ENCODE data around the gene FOXN1. TPM values are rescaled to one million over a fixed set of nuclear protein-coding genes. Genes with fewer than 3 reads are reported as not detected.
"Not testable (repeated sequence)": the region's sequence is repeated elsewhere in the genome, so short reads cannot be mapped to it uniquely, and the experiment has no call there.

Gene FOXN1
- total RNA-seq, 1 donor from 2014 or later: not detected

GRCh38 chr17:28515518-28515917 lies 9.4 kb downstream of the FOXN1 start:
- H3K4me1 Mint-ChIP-seq (ENCODE audit: low read depth): peaks cover 4% of the 10 kb centered on the region
- peaks cover 4% of the 10 kb centered on the region for H3K9me3 Mint-ChIP-seq
- H3K27ac Mint-ChIP-seq: no peak overlapping the region
- no peaks in the 10 kb centered on the region for H3K36me3 Mint-ChIP-seq (ENCODE audit: low read depth)
- H3K4me3 Mint-ChIP-seq: no peak overlapping the region
- DNase-seq (ENCODE audit: low spot score): no peak
- intact Hi-C loops (cut with micrococcal nuclease): no loop called here
- H3K27me3 Mint-ChIP-seq (ENCODE audit: insufficient read depth): peaks cover 8% of the 10 kb centered on the region

- Mint-ChIP-seq H3K4me3 (no peak overlapping the region), H3K36me3 (ENCODE audit: low read depth) (no peaks in the 10 kb centered on the region), H3K4me1 (ENCODE audit: low read depth) (peaks cover 4% of the 10 kb centered on the region), H3K9me3 (peaks cover 4% of the 10 kb centered on the region), H3K27ac (no peak overlapping the region), H3K27me3 (ENCODE audit: insufficient read depth) (peaks cover 6% of the 10 kb centered on the region)
- intact Hi-C loops (cut with micrococcal nuclease): no loop called here
- DNase-seq (ENCODE audit: low spot score): no peak
These were observed 12.0 kb downstream of the FOXN1 start for GRCh38 chr17:28518132-28518531.

- Mint-ChIP-seq H3K4me3 (no peak overlapping the region), H3K27me3 (ENCODE audit: insufficient read depth) (peaks cover 6% of the 10 kb centered on the region), H3K36me3 (ENCODE audit: low read depth) (no peaks in the 10 kb centered on the region), H3K27ac (no peak overlapping the region), H3K9me3 (peaks cover 4% of the 10 kb centered on the region), H3K4me1 (ENCODE audit: low read depth) (peaks cover 4% of the 10 kb centered on the region)
- no peak for DNase-seq (ENCODE audit: low spot score)
- intact Hi-C loops (cut with micrococcal nuclease): no loop called here
These were observed 12.4 kb downstream of the FOXN1 start for GRCh38 chr17:28518578-28518977.

- peaks cover 4% of the 10 kb centered on the region for H3K4me1 Mint-ChIP-seq (ENCODE audit: low read depth)
These were observed 13.1 kb downstream of the FOXN1 start for GRCh38 chr17:28519236-28519635.

DNA sequence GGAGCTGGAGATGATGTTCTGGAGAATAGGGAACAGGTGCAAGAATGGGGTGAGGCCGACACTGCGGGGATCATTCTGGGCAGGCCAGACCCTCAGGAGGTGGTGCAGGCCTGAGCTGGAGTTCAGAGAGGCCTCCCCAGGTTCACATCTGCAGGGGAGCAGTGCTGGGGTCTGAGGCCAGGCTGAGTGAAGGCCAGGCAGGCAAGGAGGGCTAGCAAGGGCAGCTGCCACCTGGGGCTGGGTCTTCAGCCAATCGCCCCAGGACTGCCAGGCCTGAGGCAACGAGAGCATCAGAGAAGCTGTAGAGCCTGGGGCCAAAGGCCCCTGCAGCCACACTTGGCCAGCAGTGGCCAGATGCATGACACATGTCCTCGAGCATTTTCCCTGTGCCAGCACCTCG lies 14.5 kb downstream of the FOXN1 start:
- no peak overlapping the region for H3K27ac Mint-ChIP-seq
- intact Hi-C loops (cut with micrococcal nuclease): no loop called here
- DNase-seq (ENCODE audit: low spot score): no peak
- H3K4me1 Mint-ChIP-seq (ENCODE audit: low read depth): peaks cover 4% of the 10 kb centered on the region
- H3K9me3 Mint-ChIP-seq: peaks cover 4% of the 10 kb centered on the region
- H3K36me3 Mint-ChIP-seq (ENCODE audit: low read depth): no peaks in the 10 kb centered on the region
- peaks cover 6% of the 10 kb centered on the region for H3K27me3 Mint-ChIP-seq (ENCODE audit: insufficient read depth)
- no peak overlapping the region for H3K4me3 Mint-ChIP-seq

More at GRCh38 chr17:28519236-28519635, 13.1 kb downstream of the FOXN1 start:
- Mint-ChIP-seq H3K36me3 (ENCODE audit: low read depth) (no peaks in the 10 kb centered on the region), H3K4me3 (no peak overlapping the region), H3K9me3 (peaks cover 4% of the 10 kb centered on the region), H3K27me3 (ENCODE audit: insufficient read depth) (peaks cover 6% of the 10 kb centered on the region), H3K27ac (no peak overlapping the region)
- intact Hi-C loops (cut with micrococcal nuclease): no loop called here
- no peak for DNase-seq (ENCODE audit: low spot score)

DNA sequence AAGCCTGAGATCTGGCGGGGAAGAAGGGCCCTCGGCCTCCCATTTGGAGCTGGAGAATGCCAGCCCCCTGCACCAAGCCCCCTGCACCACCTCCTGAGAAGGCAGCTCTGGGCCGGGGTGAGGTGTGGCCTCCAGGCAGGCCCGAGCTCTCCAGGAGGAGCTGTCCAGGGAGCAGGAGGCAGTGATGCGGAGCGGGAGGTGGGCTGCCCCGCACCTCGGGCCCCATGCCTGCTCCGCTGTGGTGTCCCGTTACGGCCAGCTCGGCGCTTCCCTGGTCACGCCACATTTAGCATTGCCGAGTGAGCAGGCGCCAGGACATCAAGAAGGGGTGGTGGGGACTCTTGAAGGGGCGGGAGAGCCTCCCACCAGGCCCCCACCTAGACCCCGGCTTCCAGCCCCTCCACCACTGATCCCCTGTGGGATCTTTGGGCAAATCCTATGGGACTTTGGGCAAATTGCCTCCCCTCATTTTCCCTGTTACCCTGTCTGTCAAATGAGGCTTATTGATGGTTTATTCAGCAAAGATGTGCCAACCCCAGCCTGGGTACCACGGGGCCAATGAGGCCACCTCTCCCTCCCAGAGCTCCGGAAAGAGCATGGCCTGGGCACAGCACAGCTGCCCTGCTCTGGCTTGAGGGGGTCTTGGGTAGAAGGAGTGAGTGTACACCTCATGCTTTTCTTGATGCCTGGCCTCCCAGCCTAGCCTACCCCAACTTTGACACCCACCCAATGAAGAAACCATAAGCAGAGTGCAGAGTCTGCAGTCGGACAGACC lies 15.3 kb downstream of the FOXN1 start:
- Mint-ChIP-seq H3K4me3 (no peak overlapping the region), H3K27ac (no peak overlapping the region), H3K27me3 (ENCODE audit: insufficient read depth) (peaks cover 6% of the 10 kb centered on the region), H3K4me1 (ENCODE audit: low read depth) (peaks cover 4% of the 10 kb centered on the region), H3K9me3 (no peaks in the 10 kb centered on the region), H3K36me3 (ENCODE audit: low read depth) (no peaks in the 10 kb centered on the region)
- DNase-seq (ENCODE audit: low spot score): no peak
- intact Hi-C loops (cut with micrococcal nuclease): no loop called here

GRCh38 chr17:28522281-28522680 lies 16.1 kb downstream of the FOXN1 start:
- H3K36me3 Mint-ChIP-seq (ENCODE audit: low read depth); DNase-seq (ENCODE audit: low spot score); H3K27ac Mint-ChIP-seq; H3K9me3 Mint-ChIP-seq; H3K27me3 Mint-ChIP-seq (ENCODE audit: insufficient read depth); H3K4me3 Mint-ChIP-seq; H3K4me1 Mint-ChIP-seq (ENCODE audit: low read depth); intact Hi-C loops (cut with micrococcal nuclease): not testable (repeated sequence)

DNA sequence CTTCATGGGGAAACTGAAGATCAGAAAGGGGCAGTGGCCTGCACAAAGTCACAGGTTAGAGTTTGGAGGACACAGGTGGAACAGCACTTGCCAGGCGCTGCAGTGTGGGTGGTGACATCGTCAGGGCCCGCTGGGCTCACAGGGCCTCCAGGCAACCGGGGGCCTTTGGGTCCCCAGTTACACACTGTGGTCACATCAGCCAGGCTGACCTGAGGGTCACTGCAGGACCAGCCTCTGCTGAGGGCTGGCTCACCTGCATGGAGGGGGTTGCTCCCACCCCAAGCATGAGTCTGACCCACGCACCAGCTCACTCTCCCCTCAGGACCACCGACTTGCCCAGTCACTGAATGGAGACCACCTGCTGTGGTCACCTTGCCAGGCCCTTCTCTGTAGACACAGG lies 17.0 kb downstream of the FOXN1 start:
- Mint-ChIP-seq H3K27ac (no peak overlapping the region), H3K4me3 (no peak overlapping the region), H3K9me3 (no peaks in the 10 kb centered on the region), H3K36me3 (ENCODE audit: low read depth) (no peaks in the 10 kb centered on the region), H3K27me3 (ENCODE audit: insufficient read depth) (peaks cover 5% of the 10 kb centered on the region), H3K4me1 (ENCODE audit: low read depth) (peaks cover 4% of the 10 kb centered on the region)
- DNase-seq (ENCODE audit: low spot score): no peak
- intact Hi-C loops (cut with micrococcal nuclease): no loop called here

DNA sequence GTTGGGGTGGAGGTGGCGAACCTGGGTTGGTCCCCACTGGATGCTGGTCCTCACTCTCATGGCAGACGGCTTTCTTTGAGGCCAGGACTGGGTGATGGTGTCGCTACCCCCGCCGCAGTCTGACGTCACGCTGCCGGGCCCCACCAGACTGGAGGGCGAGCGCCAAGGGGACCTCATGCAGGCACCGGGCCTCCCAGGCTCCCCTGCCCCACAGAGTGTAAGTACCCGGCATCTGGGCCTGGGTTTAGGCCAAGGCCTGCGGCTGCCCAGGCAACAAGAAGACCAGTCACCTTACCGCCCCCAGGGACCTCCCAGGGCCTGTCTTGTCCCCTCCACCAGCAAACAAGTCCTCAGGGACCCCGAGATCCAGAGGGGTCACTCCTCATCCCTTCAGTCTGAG lies 17.7 kb downstream of the FOXN1 start:
- H3K4me1 Mint-ChIP-seq (ENCODE audit: low read depth): peaks cover 3% of the 10 kb centered on the region
- H3K9me3 Mint-ChIP-seq: no peaks in the 10 kb centered on the region
- H3K27ac Mint-ChIP-seq: no peak overlapping the region
- DNase-seq (ENCODE audit: low spot score): no peak
- no peak overlapping the region for H3K4me3 Mint-ChIP-seq
- no peaks in the 10 kb centered on the region for H3K36me3 Mint-ChIP-seq (ENCODE audit: low read depth)
- intact Hi-C loops (cut with micrococcal nuclease): no loop called here
- H3K27me3 Mint-ChIP-seq (ENCODE audit: insufficient read depth): peaks cover 2% of the 10 kb centered on the region

- no peaks in the 10 kb centered on the region for H3K4me1 Mint-ChIP-seq (ENCODE audit: low read depth)
- no peaks in the 10 kb centered on the region for H3K36me3 Mint-ChIP-seq (ENCODE audit: low read depth)
- no peaks in the 10 kb centered on the region for H3K9me3 Mint-ChIP-seq
- DNase-seq (ENCODE audit: low spot score): no peak
- H3K27me3 Mint-ChIP-seq (ENCODE audit: insufficient read depth): no peaks in the 10 kb centered on the region
- no peak overlapping the region for H3K27ac Mint-ChIP-seq
- intact Hi-C loops (cut with micrococcal nuclease): no loop called here
- no peak overlapping the region for H3K4me3 Mint-ChIP-seq
These were observed 18.6 kb downstream of the FOXN1 start for GRCh38 chr17:28524476-28525424.

- Mint-ChIP-seq H3K4me1 (ENCODE audit: low read depth) (no peaks in the 10 kb centered on the region), H3K27me3 (ENCODE audit: insufficient read depth) (no peaks in the 10 kb centered on the region)
These were observed 20.2 kb downstream of the FOXN1 start for GRCh38 chr17:28526381-28526780.

DNA sequence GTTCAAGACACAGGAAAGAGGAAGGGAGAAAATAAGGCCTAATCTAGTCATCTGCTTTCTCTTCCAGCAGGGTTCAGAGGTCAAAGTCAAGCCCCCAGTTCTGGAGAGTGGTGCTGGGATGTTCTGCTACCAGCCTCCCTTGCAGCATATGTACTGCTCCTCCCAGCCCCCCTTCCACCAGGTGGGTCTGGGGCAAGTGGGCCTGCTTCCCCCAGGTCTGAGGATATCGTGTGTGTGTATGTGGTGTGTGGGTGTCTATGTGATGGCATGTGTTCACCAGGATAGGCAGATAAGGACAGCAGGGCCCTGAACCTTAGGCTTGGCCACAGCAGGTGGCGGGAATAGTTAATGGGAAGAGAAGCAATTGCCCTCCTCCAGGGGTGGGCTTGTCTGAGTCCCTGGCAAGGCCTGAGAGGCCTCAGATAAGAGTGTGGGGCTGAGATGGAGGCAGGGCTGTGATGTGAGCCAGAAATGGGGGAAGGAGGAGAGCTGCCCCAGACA lies 21.1 kb downstream of the FOXN1 start:
- no peak for DNase-seq (ENCODE audit: low spot score)
- Mint-ChIP-seq H3K4me3 (no peak overlapping the region), H3K9me3 (no peaks in the 10 kb centered on the region), H3K4me1 (ENCODE audit: low read depth) (no peaks in the 10 kb centered on the region), H3K36me3 (ENCODE audit: low read depth) (no peaks in the 10 kb centered on the region), H3K27ac (no peak overlapping the region), H3K27me3 (ENCODE audit: insufficient read depth) (no peaks in the 10 kb centered on the region)
- intact Hi-C loops (cut with micrococcal nuclease): no loop called here

More at GRCh38 chr17:28526381-28526780, 20.2 kb downstream of the FOXN1 start:
- DNase-seq (ENCODE audit: low spot score): no peak
- Mint-ChIP-seq H3K9me3 (no peaks in the 10 kb centered on the region), H3K27ac (no peak overlapping the region), H3K36me3 (ENCODE audit: low read depth) (no peaks in the 10 kb centered on the region), H3K4me3 (no peak overlapping the region)
- intact Hi-C loops (cut with micrococcal nuclease): no loop called here

DNA sequence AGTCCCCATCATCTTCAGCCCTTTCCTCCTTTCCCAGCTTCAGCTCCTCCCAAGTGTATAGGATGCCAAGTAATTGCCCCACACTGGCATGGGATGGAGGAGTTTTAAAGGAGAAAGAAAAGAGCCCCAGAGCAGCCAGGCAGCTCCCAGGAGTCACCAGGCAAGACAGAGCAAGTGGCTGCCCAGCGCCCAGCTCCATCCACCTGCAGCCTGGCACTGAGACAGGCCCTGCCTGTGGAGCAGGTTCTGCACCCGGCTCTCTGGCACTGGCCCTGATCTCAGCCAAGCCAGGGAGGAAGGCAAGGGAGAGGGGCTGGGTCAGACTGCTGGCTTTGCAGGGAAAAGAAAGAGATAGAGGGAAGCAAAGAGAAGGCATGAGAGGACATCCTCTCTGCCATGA lies 21.7 kb downstream of the FOXN1 start:
- no peak overlapping the region for H3K27ac Mint-ChIP-seq
- no peaks in the 10 kb centered on the region for H3K36me3 Mint-ChIP-seq (ENCODE audit: low read depth)
- H3K4me3 Mint-ChIP-seq: no peak overlapping the region
- H3K9me3 Mint-ChIP-seq: no peaks in the 10 kb centered on the region
- H3K27me3 Mint-ChIP-seq (ENCODE audit: insufficient read depth): no peaks in the 10 kb centered on the region
- no peak for DNase-seq (ENCODE audit: low spot score)
- intact Hi-C loops (cut with micrococcal nuclease): no loop called here
- H3K4me1 Mint-ChIP-seq (ENCODE audit: low read depth): no peaks in the 10 kb centered on the region
